Esophagus (tissue), 2 donors: Measurements from ENCODE around the gene SCN10A. TPM values are rescaled to one million over a fixed set of nuclear protein-coding genes. Genes with fewer than 3 reads are reported as not detected.

ENCODE experiments used
- H3K27ac ChIP-seq, 2 donors: one replicate each; pipeline ENCODE4 v1.5.1; 2013; ENCODE audit warnings: low read depth in 2 of 2, mild to moderate bottlenecking in 2 of 2, inconsistent platforms in 1 of 2, low read length in 1 of 2, moderate library complexity in 1 of 2
- H3K27me3 ChIP-seq, 2 donors: one replicate each; pipeline ENCODE4 v1.6.1; 2013; ENCODE audit warnings: low read length in 2 of 2, control low read depth in 1 of 2, mild to moderate bottlenecking in 1 of 2; ENCODE audit not compliant: insufficient read depth in 2 of 2, control insufficient read depth in 1 of 2
- H3K36me3 ChIP-seq, 2 donors: one replicate each; pipeline ENCODE4 v1.6.1; 2013; ENCODE audit warnings: low read length in 1 of 2; ENCODE audit not compliant: control insufficient read depth in 2 of 2, insufficient read depth in 2 of 2
- H3K4me1 ChIP-seq, 2 donors: one replicate each; pipeline ENCODE4 v1.6.1; 2013; ENCODE audit warnings: low read length in 1 of 2; ENCODE audit not compliant: control insufficient read depth in 2 of 2, insufficient read depth in 2 of 2
- H3K4me3 ChIP-seq, 2 donors: one replicate each; pipeline ENCODE4 v1.5.1; 2013; ENCODE audit warnings: low read length in 2 of 2, mild to moderate bottlenecking in 2 of 2, low read depth in 1 of 2, moderate library complexity in 1 of 2
- H3K9me3 ChIP-seq, 2 donors: one replicate each; pipeline ENCODE4 v1.6.1; 2013; ENCODE audit warnings: mild to moderate bottlenecking in 2 of 2, low read depth in 1 of 2, low read length in 1 of 2, moderate library complexity in 1 of 2; ENCODE audit not compliant: control insufficient read depth in 2 of 2, insufficient read depth in 1 of 2
- WGBS, 2 donors: extraction: QIAGEN DNeasy Blood & Tissue Kit; methylation state at CpG; one replicate each; pipeline ENCODE4 v1.1.7; 2013; 5-methylcytosine and 5-hydroxymethylcytosine counted together
- polyA plus RNA-seq, 2 donors: library from polyadenylated mRNA; stranded (reverse); fragments of 200-250 nt; gene quantifications; one replicate each; pipeline ENCODE4 v1.2.3, GENCODE V29; 2013
- donor health status: healthy with polysubstance abuse.
- donor health status: Bipolar disorder and iron deficiency.

SCN10A gene
- polyA plus RNA-seq, 2 donors, result not detected

DNA sequence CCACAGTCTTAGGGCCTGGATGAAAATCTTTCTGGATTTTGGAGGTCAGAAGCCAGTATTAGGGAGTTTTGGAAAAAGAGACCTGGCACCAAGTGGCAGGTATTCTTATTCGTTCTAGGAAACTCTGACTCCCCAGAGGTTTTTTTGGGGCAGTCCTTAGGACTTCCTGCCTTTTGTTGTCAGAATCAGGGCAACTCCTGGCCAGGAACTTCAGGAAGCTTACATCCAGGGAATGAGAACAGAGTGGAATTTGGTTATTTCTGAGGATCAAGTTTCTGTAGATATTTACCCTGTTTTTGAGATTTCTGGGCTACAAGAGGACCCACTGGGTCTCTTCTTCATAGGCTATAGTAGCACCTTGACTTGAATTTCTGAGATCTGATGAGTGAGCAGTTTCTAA is 15.5 kb downstream of the SCN10A start:
- H3K4me3 ChIP-seq, result no peak overlapping the region
- H3K9me3 ChIP-seq, result no peaks in the 10 kb centered on the region
- no peaks in the 10 kb centered on the region for H3K36me3 ChIP-seq
- H3K27ac ChIP-seq, result no peak overlapping the region
- 36 to 43% methylated on average over 1 of the region's 1 CpG for WGBS, 2 donors
- H3K27me3 ChIP-seq, result no peaks in the 10 kb centered on the region
- no peaks in the 10 kb centered on the region for H3K4me1 ChIP-seq

DNA sequence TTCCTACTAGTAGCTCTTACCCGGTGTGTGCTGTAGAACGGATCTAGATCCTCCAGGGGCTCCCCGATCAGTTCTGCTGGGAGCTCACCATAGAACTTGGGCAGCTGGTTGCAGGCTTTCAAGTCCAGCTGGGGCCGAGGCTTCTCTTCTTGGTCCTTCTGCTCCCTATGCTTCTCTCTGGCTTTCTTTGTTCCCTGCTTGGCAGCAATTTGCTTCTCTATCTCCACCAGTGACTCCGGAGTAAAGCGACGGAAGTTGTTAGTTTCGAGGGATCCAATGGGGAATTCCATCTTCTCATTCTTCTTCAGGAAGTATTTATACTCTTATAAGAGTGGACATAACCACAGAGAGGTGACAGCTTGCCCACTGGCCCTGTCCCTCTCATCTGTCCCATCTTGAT is 22.3 kb downstream of the SCN10A start:
- Histone ChIP-seq H3K4me1 (no peaks in the 10 kb centered on the region), H3K36me3 (no peaks in the 10 kb centered on the region), H3K27me3 (no peaks in the 10 kb centered on the region), H3K27ac (no peak overlapping the region), H3K4me3 (no peak overlapping the region), H3K9me3 (no peaks in the 10 kb centered on the region)
- 88 to 90% methylated on average over 8 of the region's 8 CpGs for WGBS, 2 donors

DNA sequence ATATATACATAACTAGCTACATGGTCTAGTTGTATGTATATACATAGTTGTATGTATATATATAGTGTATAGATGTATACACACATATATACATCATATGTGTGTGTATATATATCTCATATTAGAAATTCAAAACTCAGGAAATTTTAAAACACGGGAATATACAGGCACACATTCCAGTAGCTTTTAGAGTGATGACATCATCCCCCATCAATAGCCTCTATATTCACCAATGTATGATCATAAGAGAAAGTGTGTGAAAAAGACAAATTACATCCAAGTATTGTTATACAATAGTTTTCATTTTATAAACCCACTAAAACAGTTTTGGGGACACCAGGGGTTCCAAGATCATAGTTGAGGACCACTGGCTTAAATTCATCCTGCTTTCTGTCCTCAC is 23.0 kb downstream of the SCN10A start:
- Histone ChIP-seq H3K36me3 (no peaks in the 10 kb centered on the region), H3K4me3 (no peak overlapping the region), H3K27ac (no peak overlapping the region), H3K27me3 (no peaks in the 10 kb centered on the region), H3K9me3 (no peaks in the 10 kb centered on the region), H3K4me1 (no peaks in the 10 kb centered on the region)
- WGBS, 2 donors, result 52 to 74% methylated on average over 1 of the region's 1 CpG

DNA sequence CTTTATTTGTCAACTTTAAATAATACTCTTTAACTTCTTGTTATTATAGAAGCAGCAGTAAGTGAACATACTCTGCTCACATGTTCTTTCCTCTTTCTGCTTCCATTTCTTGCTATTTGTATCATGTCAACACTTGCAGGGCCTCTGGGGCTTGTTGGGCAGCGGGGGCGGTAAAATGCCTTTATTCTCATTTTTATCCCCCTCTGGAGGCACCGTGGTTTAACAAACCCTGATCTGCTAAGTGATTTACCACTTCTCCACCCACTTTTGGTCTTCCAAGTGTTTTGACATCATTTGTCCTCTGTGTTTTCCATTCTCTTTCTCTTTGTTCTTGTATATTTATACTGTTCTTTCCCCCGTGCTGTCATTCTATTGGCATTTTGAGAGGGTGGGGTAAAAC is 33.9 kb downstream of the SCN10A start:
- Histone ChIP-seq H3K27me3 (no peaks in the 10 kb centered on the region), H3K27ac (no peak overlapping the region), H3K36me3 (no peaks in the 10 kb centered on the region), H3K4me3 (no peak overlapping the region), H3K9me3 (no peaks in the 10 kb centered on the region), H3K4me1 (no peaks in the 10 kb centered on the region)
- 12 to 42% methylated on average over 4 of the region's 4 CpGs for WGBS, 2 donors

DNA sequence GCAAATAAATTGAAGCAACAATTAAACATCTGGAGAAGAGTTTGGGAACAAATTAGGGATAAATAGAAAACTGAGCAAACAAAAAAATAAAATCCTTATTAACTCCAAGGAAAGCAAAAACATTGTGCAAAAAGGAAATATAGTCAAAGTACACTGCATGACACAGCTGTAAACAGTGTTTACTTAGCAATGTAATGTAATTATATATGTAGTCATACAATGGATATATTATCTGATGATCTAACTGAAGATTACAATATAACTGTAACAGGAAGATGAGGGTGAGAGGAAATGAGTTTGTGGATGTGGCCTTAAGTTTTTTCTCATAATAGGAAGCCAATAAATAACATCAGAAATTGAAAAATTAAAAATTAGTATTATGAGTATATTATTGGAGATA is 42.5 kb downstream of the SCN10A start:
- H3K36me3 ChIP-seq, result no peaks in the 10 kb centered on the region
- no peak overlapping the region for H3K27ac ChIP-seq
- no peaks in the 10 kb centered on the region for H3K4me1 ChIP-seq
- no peaks in the 10 kb centered on the region for H3K27me3 ChIP-seq
- no peak overlapping the region for H3K4me3 ChIP-seq
- H3K9me3 ChIP-seq, result no peaks in the 10 kb centered on the region

DNA sequence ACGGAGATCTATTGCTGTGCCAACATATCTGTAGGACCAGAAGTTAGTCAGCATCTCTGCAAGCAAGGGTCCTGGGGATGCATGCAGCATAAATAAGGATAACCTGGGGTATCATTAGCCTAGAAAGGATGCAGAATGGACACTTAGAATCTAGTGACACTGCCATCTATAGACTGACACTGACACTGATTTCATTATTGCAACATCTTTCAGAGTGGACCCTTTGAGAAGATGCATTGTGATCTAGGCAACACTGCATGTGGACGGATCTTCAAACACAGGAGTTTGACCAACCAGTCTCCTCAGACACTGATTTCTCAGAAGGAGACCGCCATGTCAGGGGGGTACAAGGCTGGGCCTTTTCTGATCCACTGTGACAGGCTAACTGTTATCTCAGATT is 52.4 kb downstream of the SCN10A start:
- Histone ChIP-seq H3K27me3 (no peaks in the 10 kb centered on the region), H3K4me3 (no peak overlapping the region), H3K36me3 (no peaks in the 10 kb centered on the region), H3K9me3 (no peaks in the 10 kb centered on the region), H3K4me1 (no peaks in the 10 kb centered on the region), H3K27ac (no peak overlapping the region)
- WGBS, 2 donors, result 52 to 63% methylated on average over 3 of the region's 3 CpGs

DNA sequence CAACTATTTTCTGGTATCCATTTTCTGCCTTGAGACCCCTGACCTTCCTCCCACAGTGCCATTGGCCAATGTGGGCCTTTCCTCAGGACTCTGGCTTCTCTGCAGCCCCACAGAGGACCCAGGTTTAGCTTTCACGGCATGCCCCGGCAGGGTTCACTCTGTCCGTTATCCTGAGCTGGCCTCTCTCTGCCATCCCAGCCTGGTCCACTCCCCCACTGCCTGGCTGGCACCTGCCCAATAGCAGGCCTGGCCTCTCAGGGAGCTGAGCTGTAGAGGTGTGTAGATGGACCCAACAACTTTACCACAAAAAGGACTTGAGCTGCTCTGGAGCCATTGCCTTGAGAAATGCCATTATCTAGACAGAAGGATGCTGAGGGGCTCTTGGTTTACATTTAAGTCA is 57.5 kb downstream of the SCN10A start:
- no peaks in the 10 kb centered on the region for H3K4me1 ChIP-seq
- H3K9me3 ChIP-seq, result no peaks in the 10 kb centered on the region
- H3K4me3 ChIP-seq, result no peak overlapping the region
- no peak overlapping the region for H3K27ac ChIP-seq
- 79 to 94% methylated on average over 3 of the region's 3 CpGs for WGBS, 2 donors
- no peaks in the 10 kb centered on the region for H3K36me3 ChIP-seq
- no peaks in the 10 kb centered on the region for H3K27me3 ChIP-seq

DNA sequence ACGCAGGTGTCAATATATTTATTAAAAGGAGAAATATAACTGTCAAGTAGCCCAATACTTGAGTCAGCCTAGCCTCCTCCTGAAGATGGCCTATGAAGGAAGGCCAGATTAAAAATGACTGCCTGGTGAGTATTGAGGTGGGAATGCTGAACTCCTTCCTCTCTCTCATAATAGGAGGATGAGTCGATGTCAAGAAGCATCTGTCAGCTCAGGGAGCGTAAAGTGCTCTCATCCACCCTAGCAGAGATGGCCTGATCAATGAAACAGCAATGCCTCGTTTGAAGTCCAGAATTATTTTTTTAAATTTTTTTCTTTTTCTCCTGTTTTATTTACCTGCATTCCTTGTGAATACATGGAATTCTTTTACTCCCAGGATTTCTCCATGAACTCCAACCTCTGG is 58.3 kb downstream of the SCN10A start:
- H3K9me3 ChIP-seq, result no peaks in the 10 kb centered on the region
- no peak overlapping the region for H3K27ac ChIP-seq
- no peaks in the 10 kb centered on the region for H3K4me1 ChIP-seq
- WGBS, 2 donors, result 60 to 67% methylated on average over 4 of the region's 4 CpGs
- H3K4me3 ChIP-seq, result no peak overlapping the region
- no peaks in the 10 kb centered on the region for H3K36me3 ChIP-seq
- H3K27me3 ChIP-seq, result no peaks in the 10 kb centered on the region

DNA sequence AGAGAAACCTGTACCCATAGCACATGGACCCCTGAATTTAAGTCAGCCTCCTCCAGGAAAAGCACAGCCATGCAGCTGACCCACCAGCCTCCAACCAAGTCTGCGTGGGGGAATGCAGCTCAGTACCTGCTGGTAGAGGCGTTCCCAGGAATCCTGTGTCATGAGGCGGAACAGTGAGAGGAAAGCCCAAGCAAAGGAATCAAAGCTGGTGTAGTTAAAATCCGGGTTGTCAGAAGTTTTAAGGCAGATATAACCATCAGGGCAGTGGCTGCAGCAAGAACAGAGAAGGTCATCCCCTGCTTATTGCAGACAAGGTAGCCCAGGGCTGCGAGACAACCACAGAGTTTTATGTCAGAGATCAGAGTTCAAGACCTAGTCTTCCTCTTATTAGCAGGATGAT is 59.1 kb downstream of the SCN10A start:
- no peaks in the 10 kb centered on the region for H3K4me1 ChIP-seq
- H3K9me3 ChIP-seq, result no peaks in the 10 kb centered on the region
- H3K36me3 ChIP-seq, result no peaks in the 10 kb centered on the region
- H3K27ac ChIP-seq, result no peak overlapping the region
- 70 to 71% methylated on average over 5 of the region's 5 CpGs for WGBS, 2 donors
- no peaks in the 10 kb centered on the region for H3K27me3 ChIP-seq
- H3K4me3 ChIP-seq, result no peak overlapping the region

DNA sequence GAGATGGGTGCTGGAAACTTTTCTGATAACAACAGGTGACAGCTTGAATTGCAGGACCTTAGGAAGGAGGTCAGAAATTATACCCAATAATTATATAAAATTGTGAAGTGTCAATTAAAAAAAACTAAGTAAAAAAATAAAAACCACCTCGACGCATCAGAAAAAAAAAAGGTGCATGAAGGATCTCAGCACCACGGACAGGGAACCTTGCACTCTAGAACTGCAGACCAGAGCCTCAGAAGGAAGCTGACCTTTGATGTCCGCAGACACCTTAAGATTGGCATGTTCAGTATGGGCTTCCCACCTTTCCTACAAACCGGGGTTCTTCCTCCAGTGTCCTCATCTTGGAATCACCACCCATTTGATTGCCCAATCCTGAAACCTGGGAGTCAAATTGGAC is 60.9 kb downstream of the SCN10A start:
- Histone ChIP-seq H3K36me3 (no peaks in the 10 kb centered on the region), H3K9me3 (no peaks in the 10 kb centered on the region), H3K4me3 (no peak overlapping the region), H3K4me1 (no peaks in the 10 kb centered on the region), H3K27ac (no peak overlapping the region), H3K27me3 (no peaks in the 10 kb centered on the region)
- whole genome bisulfite sequencing, 2 donors, result 46 to 49% methylated on average over 5 of the region's 5 CpGs
